GM10266 (cell line): Measurements from ENCODE around the gene ANKH.

Source experiments
- DNase-seq: peaks from one replicate; pipeline ENCODE4 v3.0.0; 2012; ENCODE audit errors: extremely low spot score
- CTCF ChIP-seq: IDR thresholded peaks from 2 replicates; pipeline ENCODE4 v1.5.1; 2012; ENCODE audit warnings: mild to moderate bottlenecking, low read depth; ENCODE audit not compliant: control insufficient read depth, insufficient read depth; ENCODE audit errors: missing control alignments

The ANKH gene

GRCh38 chr5:14735944-14736343, 135.6 kb downstream of the ANKH start:
- no peak for DNase-seq
- TF ChIP-seq CTCF = no peak

- TF ChIP-seq CTCF = no peak
- DNase-seq = no peak
Measured at GRCh38 chr5:14734396-14734795, 137.2 kb downstream of the ANKH start.

- no peak for TF ChIP-seq CTCF
- DNase-seq = no peak
Measured at GRCh38 chr5:14733661-14734060, 137.9 kb downstream of the ANKH start.

- TF ChIP-seq CTCF = no peak
- no peak for DNase-seq
Measured at GRCh38 chr5:14732991-14733390, 138.6 kb downstream of the ANKH start.

GRCh38 chr5:14730881-14731280, 140.7 kb downstream of the ANKH start:
- DNase-seq = no peak
- no peak for TF ChIP-seq CTCF

GRCh38 chr5:14730466-14730865, 141.1 kb downstream of the ANKH start:
- no peak for TF ChIP-seq CTCF
- DNase-seq = no peak

- DNase-seq = no peak
- TF ChIP-seq CTCF = no peak
Measured at GRCh38 chr5:14729448-14730385, 141.9 kb downstream of the ANKH start.
